BLaER1 treated with 17β-estradiol and CSF1 and Interleukin-3, amounts not matched to agents 10 nM and 100 nM (cell line): Measurements from ENCODE around the gene ZNRF3.
A peak's percentile ranks its signal among the peaks of the same experiment; 100 is the strongest.

Experiments used
- H3K27ac ChIP-seq, 11 experiments: shearing (Covaris generic); formaldehyde crosslinking; 2 replicates each; pipeline ENCODE4 v1.8.1; 2022
- H3K27me3 ChIP-seq, 11 experiments: shearing (Covaris generic); formaldehyde crosslinking; 2 replicates each; pipeline ENCODE4 v1.8.1; 2022
- H3K36me3 ChIP-seq, 11 experiments: shearing (Covaris generic); formaldehyde crosslinking; 2 replicates each; pipeline ENCODE4 v1.8.1; 2022
- H3K4me1 ChIP-seq, 10 experiments: shearing (Covaris generic); formaldehyde crosslinking; 2 replicates each; pipeline ENCODE4 v1.8.1; 2022
- H3K4me2 ChIP-seq, 11 experiments: shearing (Covaris generic); formaldehyde crosslinking; 2 replicates each; pipeline ENCODE4 v1.8.1; 2022
- H3K4me3 ChIP-seq, 10 experiments: shearing (Covaris generic); formaldehyde crosslinking; 2 replicates each; pipeline ENCODE4 v1.8.1; 2022
- H3K9ac ChIP-seq, 11 experiments: shearing (Covaris generic); formaldehyde crosslinking; 2 replicates each; pipeline ENCODE4 v1.8.1; 2022
- H3K9me3 ChIP-seq, 11 experiments: shearing (Covaris generic); formaldehyde crosslinking; replicated peaks in 1 of 11; 2 replicates each; pipeline ENCODE4 v1.8.1; 2022
- H4K20me1 ChIP-seq, 11 experiments: shearing (Covaris generic); formaldehyde crosslinking; 2 replicates each; pipeline ENCODE4 v1.8.1; 2022
- Cebpa-rat ChIP-seq, 11 experiments: shearing (Covaris generic); IDR thresholded peaks; 2 replicates each; pipeline ENCODE4 v1.8.1; 2022

The ZNRF3 gene

GRCh38 chr22:29074276-29074772 is 191.0 kb downstream of the ZNRF3 start:
- H3K9me3 ChIP-seq = no peaks in the 10 kb centered on the region
- H3K4me1 ChIP-seq = peaks cover 19 to 29% (median 24%) of the 10 kb centered on the region in 10 experiments
- H3K27ac ChIP-seq = no peak overlapping the region
- H3K27me3 ChIP-seq = peaks cover 68 to 81% (median 73%) of the 10 kb centered on the region in 11 experiments
- no peak overlapping the region for H3K9ac ChIP-seq
- TF ChIP-seq Cebpa-rat (IDR thresholded peaks at IDR 0.05) = no peak
- H3K4me3 ChIP-seq = no peak overlapping the region; a peak in 1 of 20 replicates
- H3K36me3 ChIP-seq = no peaks in the 10 kb centered on the region
- H4K20me1 ChIP-seq = peaks cover 0 to 40% (median 23%) of the 10 kb centered on the region in 11 experiments; a peak in 15 of 22 replicates
- no peak overlapping the region; a peak in 1 of 22 replicates for H3K4me2 ChIP-seq

DNA sequence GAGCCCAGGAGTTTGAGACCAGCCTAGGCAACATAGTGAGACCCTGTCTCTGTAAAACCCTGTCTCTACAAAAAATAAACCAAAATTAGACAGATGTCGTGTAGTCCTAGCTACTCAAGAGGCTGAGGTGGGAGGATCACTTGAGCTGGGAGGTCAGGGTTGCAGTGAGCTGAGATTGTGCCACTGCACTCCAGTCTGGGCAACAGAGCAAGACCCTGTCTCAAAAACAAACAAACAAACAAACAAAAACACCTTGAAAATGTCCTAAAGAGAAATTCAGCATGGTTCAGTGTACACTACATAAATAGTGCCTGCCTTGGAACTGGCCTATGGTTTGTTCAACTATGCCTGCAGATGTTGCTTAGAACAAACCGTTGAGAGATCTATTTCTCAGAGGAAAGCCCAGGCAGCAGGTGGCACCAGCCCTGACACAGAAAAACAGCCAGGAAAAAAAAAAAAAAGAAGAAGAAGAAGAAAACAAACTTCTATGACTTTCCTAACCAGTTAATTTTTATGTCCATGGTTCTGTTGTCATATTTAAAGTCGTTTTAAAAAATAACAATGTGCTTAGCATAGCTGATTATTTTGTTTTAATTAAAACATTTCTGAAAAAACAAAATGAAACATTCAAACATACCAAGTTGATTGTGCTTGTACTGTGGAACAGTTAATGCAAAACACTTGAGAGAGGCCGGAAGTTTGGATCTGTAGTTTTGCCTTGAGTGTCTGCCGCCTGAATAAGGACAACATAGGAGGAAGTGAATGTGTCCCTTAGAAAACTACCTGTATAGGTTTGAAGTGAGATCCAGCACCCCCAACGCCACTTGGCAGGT is 194.9 kb downstream of the ZNRF3 start:
- Histone ChIP-seq H3K27me3 (peaks cover 29 to 42% (median 34%) of the 10 kb centered on the region in 11 experiments), H3K9me3 (no peaks in the 10 kb centered on the region), H3K9ac (no peak overlapping the region), H3K4me2 (no peak overlapping the region), H3K27ac (no peak overlapping the region), H3K4me3 (no peak overlapping the region), H4K20me1 (peaks cover 0 to 14% (median 10%) of the 10 kb centered on the region in 11 experiments; a peak in 9 of 22 replicates), H3K4me1 (peaks cover 6 to 26% (median 14%) of the 10 kb centered on the region in 10 experiments), H3K36me3 (no peaks in the 10 kb centered on the region)
- no peak for TF ChIP-seq Cebpa-rat (IDR thresholded peaks at IDR 0.05)

DNA sequence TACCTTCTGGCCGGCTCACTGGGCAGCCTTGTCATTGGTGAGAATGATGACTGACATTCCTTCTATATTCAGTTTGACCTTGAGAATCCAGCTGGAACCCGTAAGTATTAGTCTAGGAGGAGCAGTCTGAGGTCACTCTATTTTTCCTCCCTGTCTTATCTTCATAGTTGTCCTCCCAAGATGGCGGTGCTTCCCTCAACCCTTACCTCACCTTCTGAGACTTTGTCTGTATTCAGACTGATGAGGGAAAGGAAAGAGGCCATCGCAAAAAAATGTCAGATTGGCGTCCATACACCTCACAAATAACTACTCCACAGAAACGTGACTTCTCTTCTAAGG is 195.5 kb downstream of the ZNRF3 start:
- TF ChIP-seq Cebpa-rat (IDR thresholded peaks at IDR 0.05) = no peak
- peaks cover 1 to 26% (median 14%) of the 10 kb centered on the region in 10 experiments; a peak in 18 of 20 replicates for H3K4me1 ChIP-seq
- H3K36me3 ChIP-seq = no peaks in the 10 kb centered on the region
- H4K20me1 ChIP-seq = peaks cover 0 to 8% (median 4%) of the 10 kb centered on the region in 11 experiments; a peak in 9 of 22 replicates
- H3K4me3 ChIP-seq = no peak overlapping the region
- peaks cover 23 to 36% (median 28%) of the 10 kb centered on the region in 11 experiments for H3K27me3 ChIP-seq
- H3K9ac ChIP-seq = no peak overlapping the region
- H3K27ac ChIP-seq = no peak overlapping the region
- H3K9me3 ChIP-seq = no peaks in the 10 kb centered on the region
- H3K4me2 ChIP-seq = no peak overlapping the region

DNA sequence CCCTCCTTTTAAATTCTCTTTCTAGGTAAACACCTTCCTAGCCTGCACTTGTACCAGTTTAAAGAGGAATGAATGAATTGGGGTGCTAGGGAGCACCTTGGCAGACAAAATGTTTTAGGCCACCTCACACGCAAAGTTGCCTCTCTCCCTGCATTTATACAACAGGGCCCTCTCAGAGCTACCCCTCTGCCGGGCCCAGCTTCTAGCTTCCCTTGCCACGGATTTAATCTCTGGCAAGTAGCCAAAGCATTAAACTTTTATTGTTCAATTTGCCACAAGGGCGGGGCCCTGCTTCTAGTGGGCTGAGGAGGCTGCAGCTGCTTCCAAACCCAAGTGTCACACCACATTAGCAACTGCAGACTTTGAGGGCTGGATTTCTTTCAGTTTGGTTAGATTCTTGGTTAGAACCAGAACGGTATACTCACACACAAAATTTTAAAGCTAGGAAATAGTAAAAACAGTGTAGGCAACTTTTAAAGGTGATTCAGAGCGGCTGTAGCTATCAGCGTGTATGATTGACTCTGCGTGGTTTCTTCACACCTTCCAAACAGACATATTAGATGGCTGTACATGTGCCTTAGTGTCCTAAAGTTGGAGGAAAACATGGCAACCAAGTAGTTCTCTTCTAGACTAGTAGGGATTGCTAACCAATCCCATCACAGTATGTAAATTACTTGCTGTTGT is 196.0 kb downstream of the ZNRF3 start:
- no peak for TF ChIP-seq Cebpa-rat (IDR thresholded peaks at IDR 0.05)
- no peak overlapping the region for H3K4me2 ChIP-seq
- H4K20me1 ChIP-seq = peaks cover 0 to 3% (median 0%) of the 10 kb centered on the region in 11 experiments; a peak in 3 of 22 replicates
- no peak overlapping the region for H3K9ac ChIP-seq
- H3K27ac ChIP-seq = no peak overlapping the region
- no peaks in the 10 kb centered on the region for H3K9me3 ChIP-seq
- H3K4me3 ChIP-seq = no peak overlapping the region
- peaks cover 18 to 31% (median 23%) of the 10 kb centered on the region in 11 experiments for H3K27me3 ChIP-seq
- H3K4me1 ChIP-seq = peaks cover 0 to 29% (median 19%) of the 10 kb centered on the region in 10 experiments; a peak in 16 of 20 replicates
- no peaks in the 10 kb centered on the region for H3K36me3 ChIP-seq

DNA sequence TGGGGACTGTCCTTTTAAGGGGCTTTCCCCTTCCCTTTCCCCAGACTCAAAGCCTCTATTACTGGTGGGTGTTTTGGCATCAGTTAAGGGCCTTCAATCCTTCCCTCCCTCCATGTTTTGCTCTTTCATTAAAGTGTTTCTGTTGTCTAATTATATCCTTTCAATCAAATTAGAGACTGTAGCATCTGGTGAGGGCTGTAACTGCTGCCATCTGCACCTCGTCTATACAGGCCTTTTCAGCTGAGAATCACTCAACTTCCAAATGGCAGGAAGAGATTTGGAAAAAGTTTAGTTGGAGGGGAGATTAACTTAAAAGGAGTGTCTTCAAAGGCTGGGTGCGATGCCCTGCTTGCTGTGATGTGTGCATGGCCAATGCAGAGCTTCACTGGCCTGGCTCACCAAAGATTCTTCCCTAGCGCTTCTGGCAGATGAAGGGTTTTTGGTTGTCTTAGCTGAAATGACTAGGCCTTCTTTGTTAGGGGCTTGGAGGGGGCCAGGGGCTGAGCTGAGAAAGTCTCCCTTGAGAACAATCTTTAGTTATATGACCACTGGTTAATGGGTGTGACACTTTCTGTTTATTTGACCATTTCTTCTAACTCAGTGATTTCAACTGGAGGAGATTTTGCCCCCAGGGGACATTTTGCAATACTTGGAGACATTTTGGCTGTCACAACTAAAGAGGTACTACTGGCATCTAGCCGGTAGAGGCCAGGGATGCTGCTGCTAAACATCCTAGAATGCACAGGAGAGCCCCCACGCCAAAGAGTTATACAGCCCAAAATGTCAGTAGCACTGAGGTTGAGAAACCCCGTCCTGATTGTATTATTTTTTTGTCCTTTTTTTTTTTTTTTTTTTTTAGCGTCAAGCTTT is 197.0 kb downstream of the ZNRF3 start:
- Histone ChIP-seq H3K36me3 (no peaks in the 10 kb centered on the region), H3K9ac (no peak overlapping the region), H3K4me1 (peaks cover 0 to 35% (median 20%) of the 10 kb centered on the region in 10 experiments; a peak in 16 of 20 replicates), H4K20me1 (no peaks in the 10 kb centered on the region), H3K4me3 (no peak overlapping the region), H3K4me2 (peak overlapping the region in 9 of 11 experiments; percentile 2 to 41 (median 9); a peak in 8 of 22 replicates), H3K9me3 (no peaks in the 10 kb centered on the region), H3K27me3 (peaks cover 8 to 21% (median 13%) of the 10 kb centered on the region in 11 experiments; a peak in 21 of 22 replicates), H3K27ac (no peak overlapping the region)
- TF ChIP-seq Cebpa-rat (IDR thresholded peaks at IDR 0.05) = no peak

- no peak for TF ChIP-seq Cebpa-rat (IDR thresholded peaks at IDR 0.05)
Measured at GRCh38 chr22:29081517-29082236, 198.3 kb downstream of the ZNRF3 start.

GRCh38 chr22:29082826-29083545 is 199.6 kb downstream of the ZNRF3 start:
- Histone ChIP-seq H3K27me3 (peaks cover 0 to 7% (median 0%) of the 10 kb centered on the region in 11 experiments; a peak in 1 of 22 replicates), H3K4me3 (no peak overlapping the region), H3K9me3 (no peaks in the 10 kb centered on the region), H3K4me2 (peak overlapping the region in 10 of 11 experiments; percentile 38 to 80 (median 64); a peak in 18 of 22 replicates), H3K27ac (peak overlapping the region in 5 of 11 experiments; percentile 12 to 70 (median 51); a peak in 8 of 22 replicates), H3K4me1 (peaks cover 0 to 35% (median 20%) of the 10 kb centered on the region in 10 experiments; a peak in 16 of 20 replicates), H3K9ac (peak overlapping the region in 1 of 11 experiments; percentile 27; a peak in 1 of 22 replicates), H4K20me1 (no peaks in the 10 kb centered on the region), H3K36me3 (no peaks in the 10 kb centered on the region)
- no peak for TF ChIP-seq Cebpa-rat (IDR thresholded peaks at IDR 0.05)

More at GRCh38 chr22:29081517-29082236, 198.3 kb downstream of the ZNRF3 start:
- Histone ChIP-seq H3K27me3 (peaks cover 0 to 8% (median 0%) of the 10 kb centered on the region in 11 experiments; a peak in 4 of 22 replicates), H4K20me1 (no peaks in the 10 kb centered on the region), H3K9ac (no peak overlapping the region), H3K4me1 (peaks cover 0 to 35% (median 20%) of the 10 kb centered on the region in 10 experiments; a peak in 16 of 20 replicates), H3K9me3 (no peaks in the 10 kb centered on the region), H3K27ac (no peak overlapping the region), H3K4me3 (no peak overlapping the region), H3K4me2 (no peak overlapping the region; a peak in 1 of 22 replicates), H3K36me3 (no peaks in the 10 kb centered on the region)
